Muscle of arm (tissue), 12 donors: ENCODE measurements around the gene NUDT14. TPM values are rescaled to one million over a fixed set of nuclear protein-coding genes. Genes with fewer than 3 reads are reported as not detected.
A peak's percentile ranks its signal among the peaks of the same experiment; 100 is the strongest.

Experiments used
- DNase-seq: peaks from one replicate; pipeline ENCODE4 v3.0.0-alpha.2; 2013
- polyA plus RNA-seq, 12 donors: library from polyadenylated mRNA; unstranded; fragments of 120-200 nt; gene quantifications; one replicate each; pipeline ENCODE4 v1.2.1, GENCODE V29; 2013; ENCODE audit not compliant: insufficient read length in 12 of 12

NUDT14 gene
- polyA plus RNA-seq, 12 donors: 9.6 to 21.3 (median 12.9) TPM; not detected in 1

- no peak for DNase-seq
Measured at GRCh38 chr14:105137481-105138020, 43.6 kb downstream of the NUDT14 start.

GRCh38 chr14:105136401-105137322 lies 44.5 kb downstream of the NUDT14 start:
- no peak for DNase-seq

- DNase-seq: no peak
Measured at GRCh38 chr14:105135700-105136395, 45.3 kb downstream of the NUDT14 start.

GRCh38 chr14:105132921-105133654 lies 48.0 kb downstream of the NUDT14 start:
- no peak for DNase-seq

- DNase-seq: no peak
Measured at GRCh38 chr14:105131241-105131640, 49.9 kb downstream of the NUDT14 start.

- no peak for DNase-seq
Measured at GRCh38 chr14:105128059-105128458, 53.1 kb downstream of the NUDT14 start.

- DNase-seq: peak; percentile 7
Measured at GRCh38 chr14:105126981-105127329, 54.2 kb downstream of the NUDT14 start.

GRCh38 chr14:105126126-105126980 lies 54.8 kb downstream of the NUDT14 start:
- no peak for DNase-seq

- DNase-seq: no peak
Measured at GRCh38 chr14:105124823-105125222, 56.3 kb downstream of the NUDT14 start.

- no peak for DNase-seq
Measured at GRCh38 chr14:105123981-105124765, 56.9 kb downstream of the NUDT14 start.

GRCh38 chr14:105123064-105123665 lies 57.9 kb downstream of the NUDT14 start:
- no peak for DNase-seq

Other genes starting within 250 kb of the NUDT14 start
- 10 to 100 TPM in 9 of 12 donors, 1 to 10 TPM in 2, not detected in 1; 6.4 to 35.1 (median 14.8) TPM for gene AHNAK2, start 202.9 kb downstream of the NUDT14 start, polyA plus RNA-seq
- 1 to 10 TPM in 11 of 12 donors, not detected in 1; 2.9 to 6.7 (median 4.6) TPM for gene CLBA1, start 195.5 kb downstream of the NUDT14 start, polyA plus RNA-seq
- gene CDCA4, start 160.2 kb downstream of the NUDT14 start, polyA plus RNA-seq: 10 to 100 TPM in 11 of 12 donors, not detected in 1; 11.5 to 23.7 (median 15.7) TPM
- gene GPR132, start 115.9 kb downstream of the NUDT14 start, polyA plus RNA-seq: 1 to 10 TPM in 1 of 12 donors, under 1 TPM in 9, not detected in 2; 0.49 to 2.2 (median 0.69) TPM
- 10 to 100 TPM in 11 of 12 donors, not detected in 1; 23.7 to 54.1 (median 34.0) TPM for gene JAG2, start 12.5 kb downstream of the NUDT14 start, polyA plus RNA-seq
- 10 to 100 TPM in 11 of 12 donors, not detected in 1; 26.5 to 43.9 (median 36.3) TPM for gene BTBD6, start 67.2 kb upstream of the NUDT14 start, polyA plus RNA-seq
- 10 to 100 TPM in 11 of 12 donors, not detected in 1; 19.7 to 28.2 (median 21.4) TPM for gene BRF1, start 119.7 kb upstream of the NUDT14 start, polyA plus RNA-seq
- gene PACS2, start 133.4 kb upstream of the NUDT14 start, polyA plus RNA-seq: 100 to 1,000 TPM in 1 of 12 donors, 10 to 100 TPM in 10, not detected in 1; 67.5 to 107 (median 84.6) TPM
- gene TEX22, start 217.2 kb upstream of the NUDT14 start, polyA plus RNA-seq: 1 to 10 TPM in 5 of 12 donors, under 1 TPM in 5, not detected in 2; 0.11 to 2.3 (median 0.94) TPM
- gene MTA1, start 238.5 kb upstream of the NUDT14 start, polyA plus RNA-seq: 100 to 1,000 TPM in 2 of 12 donors, 10 to 100 TPM in 9, not detected in 1; 63.7 to 114 (median 75.3) TPM